Neural progenitor cell (in vitro differentiated cells): ENCODE results near the gene PTPRT. TPM values are rescaled to one million over a fixed set of nuclear protein-coding genes. Genes with fewer than 3 reads are reported as not detected.

Source experiments
- DNase-seq: peaks from one replicate; pipeline ENCODE4 v3.0.0-alpha.2; 2016; ENCODE audit warnings: low spot score
- H2AFZ ChIP-seq: fragments of 200-600 bp; sonication (generic); replicated peaks from 2 replicates; pipeline ENCODE4 v1.6.1; 2016; ENCODE audit warnings: antibody characterized with exemption
- H3F3A ChIP-seq: fragments of 200-600 bp; sonication (generic); 2 replicates; pipeline ENCODE4 v1.6.1; 2016; ENCODE audit warnings: antibody characterized with exemption, low read depth
- H3K27ac ChIP-seq: fragments of 200-600 bp; sonication (generic); 2 replicates; pipeline ENCODE4 v1.5.1; 2016; ENCODE audit warnings: mild to moderate bottlenecking
- H3K27me3 ChIP-seq: fragments of 200-600 bp; sonication (generic); 2 replicates; pipeline ENCODE4 v1.6.1; 2016; ENCODE audit warnings: mild to moderate bottlenecking, moderate library complexity
- H3K36me3 ChIP-seq: fragments of 200-600 bp; sonication (generic); 2 replicates; pipeline ENCODE4 v1.5.1; 2016
- H3K4me1 ChIP-seq: fragments of 200-600 bp; sonication (generic); 2 replicates; pipeline ENCODE4 v1.6.1; 2016; ENCODE audit warnings: mixed run types
- H3K4me2 ChIP-seq: fragments of 200-600 bp; sonication (generic); 2 replicates; pipeline ENCODE4 v1.6.1; 2016
- H3K4me3 ChIP-seq: fragments of 200-600 bp; sonication (generic); 2 replicates; pipeline ENCODE4 v1.5.1; 2016
- H3K79me2 ChIP-seq: fragments of 200-600 bp; sonication (generic); 2 replicates; pipeline ENCODE4 v1.6.1; 2016; ENCODE audit warnings: low read depth
- H3K9ac ChIP-seq: fragments of 200-600 bp; sonication (generic); 2 replicates; pipeline ENCODE4 v1.6.1; 2016
- H3K9me3 ChIP-seq: fragments of 200-600 bp; sonication (generic); 2 replicates; pipeline ENCODE4 v1.5.1; 2016; ENCODE audit warnings: low read depth
- H4K20me1 ChIP-seq: fragments of 200-600 bp; sonication (generic); 2 replicates; pipeline ENCODE4 v1.6.1; 2016; ENCODE audit warnings: low read depth
- H3K27ac Mint-ChIP-seq: 3 replicates; pipeline ENCODE4 v1.8.0; 2021; ENCODE audit warnings: mixed read lengths
- H3K27me3 Mint-ChIP-seq: 2 replicates; pipeline ENCODE4 v1.8.0; 2022; ENCODE audit warnings: low read depth, mild to moderate bottlenecking, inconsistent platforms, moderate library complexity, mixed read lengths; ENCODE audit not compliant: insufficient read depth
- H3K36me3 Mint-ChIP-seq: 3 replicates; pipeline ENCODE4 v1.8.0; 2021; ENCODE audit warnings: mixed read lengths
- H3K4me1 Mint-ChIP-seq: 3 replicates; pipeline ENCODE4 v1.8.0; 2021; ENCODE audit warnings: mixed read lengths
- H3K4me3 Mint-ChIP-seq: 3 replicates; pipeline ENCODE4 v1.8.0; 2021; ENCODE audit warnings: mild to moderate bottlenecking, moderate library complexity, mixed read lengths
- H3K9me3 Mint-ChIP-seq: 3 replicates; pipeline ENCODE4 v1.8.0; 2020; ENCODE audit warnings: mixed read lengths
- EZH2 ChIP-seq: fragments of 200-600 bp; sonication (generic); IDR thresholded peaks from 2 replicates; pipeline ENCODE4 v1.6.1; 2017; ENCODE audit warnings: antibody characterized with exemption, mild to moderate bottlenecking, moderate library complexity
- EZH2phosphoT487 ChIP-seq: fragments of 200-600 bp; sonication (generic); IDR thresholded peaks from 2 replicates; pipeline ENCODE4 v1.6.1; 2017; ENCODE audit warnings: antibody characterized with exemption
- total RNA-seq: library from RNA; depleted of rRNA; stranded (reverse); fragments of >200 nt; gene quantifications from 2 replicates; pipeline ENCODE4 v1.2.3, GENCODE V29; 2015; ENCODE audit warnings: low replicate concordance
- TF ChIP-seq, protein P1 (sequence below): fragments of 200-600 bp; sonication (generic); IDR thresholded peaks from 2 replicates; pipeline ENCODE4 v1.5.1; 2017; ENCODE audit warnings: antibody characterized with exemption, mild to moderate bottlenecking

The PTPRT gene
- total RNA-seq, 1 donor from 2014 or later = 1.1 TPM

GRCh38 chr20:42752620-42753019 lies 437.1 kb downstream of the PTPRT start:
- Mint-ChIP-seq H3K4me3 (no peak overlapping the region), H3K4me1 (peaks cover 4% of the 10 kb centered on the region), H3K9me3 (no peaks in the 10 kb centered on the region), H3K27ac (no peak overlapping the region), H3K27me3 (peaks cover 4% of the 10 kb centered on the region), H3K36me3 (no peaks in the 10 kb centered on the region)
- Histone ChIP-seq H2AFZ (no peak overlapping the region), H3K27me3 (no peaks in the 10 kb centered on the region), H3K79me2 (no peaks in the 10 kb centered on the region), H4K20me1 (no peaks in the 10 kb centered on the region), H3K36me3 (no peaks in the 10 kb centered on the region), H3K27ac (no peak overlapping the region), H3K4me2 (no peak overlapping the region), H3K9me3 (no peaks in the 10 kb centered on the region), H3F3A (no peaks in the 10 kb centered on the region), H3K4me1 (no peaks in the 10 kb centered on the region), H3K9ac (no peak overlapping the region), H3K4me3 (no peak overlapping the region)
- DNase-seq = no peak
- no peak for TF ChIP-seq EZH2phosphoT487
- TF ChIP-seq, protein P1, sequence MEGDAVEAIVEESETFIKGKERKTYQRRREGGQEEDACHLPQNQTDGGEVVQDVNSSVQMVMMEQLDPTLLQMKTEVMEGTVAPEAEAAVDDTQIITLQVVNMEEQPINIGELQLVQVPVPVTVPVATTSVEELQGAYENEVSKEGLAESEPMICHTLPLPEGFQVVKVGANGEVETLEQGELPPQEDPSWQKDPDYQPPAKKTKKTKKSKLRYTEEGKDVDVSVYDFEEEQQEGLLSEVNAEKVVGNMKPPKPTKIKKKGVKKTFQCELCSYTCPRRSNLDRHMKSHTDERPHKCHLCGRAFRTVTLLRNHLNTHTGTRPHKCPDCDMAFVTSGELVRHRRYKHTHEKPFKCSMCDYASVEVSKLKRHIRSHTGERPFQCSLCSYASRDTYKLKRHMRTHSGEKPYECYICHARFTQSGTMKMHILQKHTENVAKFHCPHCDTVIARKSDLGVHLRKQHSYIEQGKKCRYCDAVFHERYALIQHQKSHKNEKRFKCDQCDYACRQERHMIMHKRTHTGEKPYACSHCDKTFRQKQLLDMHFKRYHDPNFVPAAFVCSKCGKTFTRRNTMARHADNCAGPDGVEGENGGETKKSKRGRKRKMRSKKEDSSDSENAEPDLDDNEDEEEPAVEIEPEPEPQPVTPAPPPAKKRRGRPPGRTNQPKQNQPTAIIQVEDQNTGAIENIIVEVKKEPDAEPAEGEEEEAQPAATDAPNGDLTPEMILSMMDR = no peak
- no peak for TF ChIP-seq EZH2

DNA sequence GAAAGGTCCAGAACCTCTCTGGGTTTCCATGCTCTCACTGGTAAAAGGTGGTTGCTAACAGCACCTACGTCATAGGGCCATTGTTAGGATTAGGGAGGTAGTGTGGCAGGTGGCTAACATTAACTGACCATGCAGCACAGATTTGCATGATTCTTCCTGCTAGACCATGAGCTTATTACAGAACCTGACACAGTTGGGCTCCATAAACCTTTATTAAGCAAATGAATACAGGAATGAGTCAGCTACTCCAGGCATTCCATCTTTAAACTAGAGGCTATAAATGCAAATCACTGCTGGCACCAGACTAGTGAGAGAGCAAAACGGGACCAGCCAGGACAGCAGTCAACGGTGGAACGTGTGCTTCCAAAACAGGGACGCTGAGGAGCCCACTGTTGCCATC lies 440.1 kb downstream of the PTPRT start:
- TF ChIP-seq, protein P1 = no peak
- TF ChIP-seq EZH2phosphoT487 (no peak), EZH2 (no peak)
- Mint-ChIP-seq H3K4me1 (peaks cover under 1% of the 10 kb centered on the region), H3K4me3 (no peak overlapping the region), H3K27me3 (peaks cover 2% of the 10 kb centered on the region), H3K27ac (no peak overlapping the region), H3K36me3 (no peaks in the 10 kb centered on the region), H3K9me3 (no peaks in the 10 kb centered on the region)
- H4K20me1 ChIP-seq = no peaks in the 10 kb centered on the region
- no peaks in the 10 kb centered on the region for H3K36me3 ChIP-seq
- no peak overlapping the region for H3K27ac ChIP-seq
- DNase-seq = no peak
- no peak overlapping the region for H3K4me2 ChIP-seq
- H3F3A ChIP-seq = no peaks in the 10 kb centered on the region
- H2AFZ ChIP-seq = no peak overlapping the region
- no peaks in the 10 kb centered on the region for H3K79me2 ChIP-seq
- H3K27me3 ChIP-seq = no peaks in the 10 kb centered on the region
- no peak overlapping the region for H3K9ac ChIP-seq
- no peaks in the 10 kb centered on the region for H3K9me3 ChIP-seq
- H3K4me1 ChIP-seq = no peaks in the 10 kb centered on the region
- H3K4me3 ChIP-seq = no peak overlapping the region

- Histone ChIP-seq H3K27ac (no peak overlapping the region), H3K9me3 (no peaks in the 10 kb centered on the region), H3K4me3 (no peak overlapping the region), H3K79me2 (no peaks in the 10 kb centered on the region), H4K20me1 (no peaks in the 10 kb centered on the region), H3K4me2 (no peak overlapping the region), H3K9ac (no peak overlapping the region), H3F3A (no peaks in the 10 kb centered on the region), H2AFZ (no peak overlapping the region), H3K27me3 (no peaks in the 10 kb centered on the region), H3K4me1 (no peaks in the 10 kb centered on the region), H3K36me3 (no peaks in the 10 kb centered on the region)
- H3K27ac Mint-ChIP-seq = no peak overlapping the region
- H3K36me3 Mint-ChIP-seq = no peaks in the 10 kb centered on the region
- H3K4me3 Mint-ChIP-seq = no peak overlapping the region
- no peak for TF ChIP-seq EZH2phosphoT487
- TF ChIP-seq EZH2 = no peak
- TF ChIP-seq, protein P1 = no peak
- H3K9me3 Mint-ChIP-seq = no peaks in the 10 kb centered on the region
- peaks cover 8% of the 10 kb centered on the region for H3K27me3 Mint-ChIP-seq
- DNase-seq = no peak
- peaks cover 3% of the 10 kb centered on the region for H3K4me1 Mint-ChIP-seq
Observed at GRCh38 chr20:42747765-42748411, 441.8 kb downstream of the PTPRT start.
